ENCODE measurements around the gene KCNH1. TPM values are rescaled to one million over a fixed set of nuclear protein-coding genes. Genes with fewer than 3 reads are reported as not detected.

KCNH1 gene
- total RNA-seq, 2 donors from 2014 or later: 3.2 to 3.5 TPM

DNA sequence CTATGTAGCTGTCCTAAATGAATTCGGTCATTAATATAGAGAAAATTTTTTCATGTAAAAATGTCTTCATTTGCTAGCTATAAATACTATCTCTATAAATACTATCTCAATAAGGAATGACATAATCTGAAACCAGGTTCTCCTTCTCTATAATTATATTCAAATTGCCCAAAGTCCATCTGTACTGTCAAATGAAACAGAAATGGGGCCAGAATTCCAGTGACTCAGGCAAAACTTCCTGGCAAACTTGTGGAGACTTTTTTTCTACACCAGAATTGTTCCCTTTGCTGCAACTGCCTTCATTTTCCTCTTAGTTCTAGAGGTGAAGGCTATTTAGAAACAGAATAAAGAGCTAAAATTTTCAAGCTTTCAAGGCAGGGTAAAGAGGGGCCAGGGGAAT is 152.5 kb downstream of the KCNH1 start:
- no peak for DNase-seq
- Mint-ChIP-seq H3K27ac (no peak overlapping the region), H3K27me3 (ENCODE audit: insufficient read depth) (no peaks in the 10 kb centered on the region), H3K36me3 (ENCODE audit: low read depth) (no peaks in the 10 kb centered on the region), H3K9me3 (peaks cover 34% of the 10 kb centered on the region), H3K4me3 (no peak overlapping the region), H3K4me1 (no peaks in the 10 kb centered on the region)
- Histone ChIP-seq H3K27ac (ENCODE audit: low read depth, low read length) (no peak overlapping the region), H3K9me3 (ENCODE audit: control insufficient read depth, low read length) (no peaks in the 10 kb centered on the region), H3K36me3 (ENCODE audit: control insufficient read depth, insufficient read depth, low read length) (no peaks in the 10 kb centered on the region), H3K27me3 (ENCODE audit: control insufficient read depth, insufficient read depth, low read length, poor library complexity, severe bottlenecking) (no peaks in the 10 kb centered on the region), H3K4me3 (ENCODE audit: low read length) (no peak overlapping the region), H3K4me1 (ENCODE audit: control insufficient read depth, insufficient read depth, low read length) (no peaks in the 10 kb centered on the region), H3K9ac (ENCODE audit: extremely low read depth, low read length, poor library complexity, severe bottlenecking) (no peak overlapping the region)
- no CpG with 5 or more reads among the region's 1 CpG for WGBS, 2 experiments (ENCODE audit: insufficient coverage in 1 of 2, insufficient read length in 1 of 2)
- TF ChIP-seq, protein P1, sequence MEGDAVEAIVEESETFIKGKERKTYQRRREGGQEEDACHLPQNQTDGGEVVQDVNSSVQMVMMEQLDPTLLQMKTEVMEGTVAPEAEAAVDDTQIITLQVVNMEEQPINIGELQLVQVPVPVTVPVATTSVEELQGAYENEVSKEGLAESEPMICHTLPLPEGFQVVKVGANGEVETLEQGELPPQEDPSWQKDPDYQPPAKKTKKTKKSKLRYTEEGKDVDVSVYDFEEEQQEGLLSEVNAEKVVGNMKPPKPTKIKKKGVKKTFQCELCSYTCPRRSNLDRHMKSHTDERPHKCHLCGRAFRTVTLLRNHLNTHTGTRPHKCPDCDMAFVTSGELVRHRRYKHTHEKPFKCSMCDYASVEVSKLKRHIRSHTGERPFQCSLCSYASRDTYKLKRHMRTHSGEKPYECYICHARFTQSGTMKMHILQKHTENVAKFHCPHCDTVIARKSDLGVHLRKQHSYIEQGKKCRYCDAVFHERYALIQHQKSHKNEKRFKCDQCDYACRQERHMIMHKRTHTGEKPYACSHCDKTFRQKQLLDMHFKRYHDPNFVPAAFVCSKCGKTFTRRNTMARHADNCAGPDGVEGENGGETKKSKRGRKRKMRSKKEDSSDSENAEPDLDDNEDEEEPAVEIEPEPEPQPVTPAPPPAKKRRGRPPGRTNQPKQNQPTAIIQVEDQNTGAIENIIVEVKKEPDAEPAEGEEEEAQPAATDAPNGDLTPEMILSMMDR (conservative IDR thresholded peaks at IDR 0.05): no peak

- no peaks in the 10 kb centered on the region for H3K9me3 ChIP-seq (ENCODE audit: control insufficient read depth, low read length)
- H3K9me3 Mint-ChIP-seq: peaks cover 25% of the 10 kb centered on the region
- no peak overlapping the region for H3K4me3 ChIP-seq (ENCODE audit: low read length)
- H3K36me3 Mint-ChIP-seq (ENCODE audit: low read depth): no peaks in the 10 kb centered on the region
- H3K9ac ChIP-seq (ENCODE audit: extremely low read depth, low read length, poor library complexity, severe bottlenecking): no peak overlapping the region
- H3K4me3 Mint-ChIP-seq: no peak overlapping the region
- H3K4me1 ChIP-seq (ENCODE audit: control insufficient read depth, insufficient read depth, low read length): no peaks in the 10 kb centered on the region
- H3K4me1 Mint-ChIP-seq: no peaks in the 10 kb centered on the region
- no peak for DNase-seq
- TF ChIP-seq, protein P1 (conservative IDR thresholded peaks at IDR 0.05): no peak
- no peak overlapping the region for H3K27ac ChIP-seq (ENCODE audit: low read depth, low read length)
- H3K36me3 ChIP-seq (ENCODE audit: control insufficient read depth, insufficient read depth, low read length): no peaks in the 10 kb centered on the region
- no peak overlapping the region for H3K27ac Mint-ChIP-seq
- H3K27me3 Mint-ChIP-seq (ENCODE audit: insufficient read depth): no peaks in the 10 kb centered on the region
- H3K27me3 ChIP-seq (ENCODE audit: control insufficient read depth, insufficient read depth, low read length, poor library complexity, severe bottlenecking): no peaks in the 10 kb centered on the region
Observed at GRCh38 chr1:210980082-210980481, 153.9 kb downstream of the KCNH1 start.

GRCh38 chr1:210978974-210979354 is 155.0 kb downstream of the KCNH1 start:
- Histone ChIP-seq H3K9ac (ENCODE audit: extremely low read depth, low read length, poor library complexity, severe bottlenecking) (no peak overlapping the region), H3K4me3 (ENCODE audit: low read length) (no peak overlapping the region), H3K36me3 (ENCODE audit: control insufficient read depth, insufficient read depth, low read length) (no peaks in the 10 kb centered on the region), H3K4me1 (ENCODE audit: control insufficient read depth, insufficient read depth, low read length) (no peaks in the 10 kb centered on the region), H3K27ac (ENCODE audit: low read depth, low read length) (no peak overlapping the region), H3K27me3 (ENCODE audit: control insufficient read depth, insufficient read depth, low read length, poor library complexity, severe bottlenecking) (no peaks in the 10 kb centered on the region), H3K9me3 (ENCODE audit: control insufficient read depth, low read length) (no peaks in the 10 kb centered on the region)
- DNase-seq: no peak
- H3K4me1 Mint-ChIP-seq: no peaks in the 10 kb centered on the region
- peaks cover 18% of the 10 kb centered on the region for H3K9me3 Mint-ChIP-seq
- TF ChIP-seq, protein P1 (conservative IDR thresholded peaks at IDR 0.05): no peak
- H3K27me3 Mint-ChIP-seq (ENCODE audit: insufficient read depth): no peaks in the 10 kb centered on the region
- H3K4me3 Mint-ChIP-seq: no peak overlapping the region
- 81 to 90% methylated on average over 2 to 3 of the region's 3 CpGs for WGBS, 2 experiments (ENCODE audit: insufficient coverage in 1 of 2, insufficient read length in 1 of 2)
- no peaks in the 10 kb centered on the region for H3K36me3 Mint-ChIP-seq (ENCODE audit: low read depth)
- no peak overlapping the region for H3K27ac Mint-ChIP-seq

Measured in endodermal cell (in vitro differentiated cells).